GM19438 (cell line): ENCODE data around the gene XXYLT1.
A peak's percentile ranks its signal among the peaks of the same experiment; 100 is the strongest.
"Not testable (repeated sequence)": the region's sequence is repeated elsewhere in the genome, so short reads cannot be mapped to it uniquely, and the experiment has no call there.

Experiments
- ATAC-seq: cut with Tn5 transposase; IDR thresholded peaks from one replicate; pipeline ENCODE4 v1.9.1; 2021; ENCODE audit warnings: low read depth; ENCODE audit not compliant: unreplicated experiment

The XXYLT1 gene

DNA sequence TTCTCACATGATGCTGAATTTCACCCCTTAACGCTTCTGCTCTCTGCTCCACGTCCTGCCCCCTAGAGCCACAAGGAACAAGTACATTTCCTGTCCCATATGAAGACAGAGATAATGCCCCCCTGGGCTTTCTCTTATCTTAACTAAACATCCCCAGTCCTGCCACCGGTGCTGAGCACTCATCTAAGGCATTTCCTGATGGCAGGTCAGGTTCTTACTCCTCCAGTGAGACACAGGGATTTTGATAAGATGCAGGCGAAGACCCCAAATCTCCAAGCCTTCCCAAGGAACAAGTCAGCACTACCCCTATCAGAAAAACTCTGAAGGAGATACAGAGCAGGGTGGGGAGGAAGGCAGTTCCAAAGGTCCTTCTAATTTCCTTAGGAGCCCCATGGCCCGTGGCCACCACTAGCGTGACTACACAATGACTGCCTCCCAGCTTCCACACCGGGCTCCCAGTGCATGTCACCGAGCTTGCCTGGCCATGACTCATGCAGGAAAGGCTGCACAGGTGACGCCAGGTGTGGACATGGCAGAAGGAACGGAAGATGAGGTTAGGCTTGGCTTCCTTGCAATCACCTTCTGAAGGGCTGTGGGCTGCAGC is 152.9 kb downstream of the XXYLT1 start:
- no peak for ATAC-seq

DNA sequence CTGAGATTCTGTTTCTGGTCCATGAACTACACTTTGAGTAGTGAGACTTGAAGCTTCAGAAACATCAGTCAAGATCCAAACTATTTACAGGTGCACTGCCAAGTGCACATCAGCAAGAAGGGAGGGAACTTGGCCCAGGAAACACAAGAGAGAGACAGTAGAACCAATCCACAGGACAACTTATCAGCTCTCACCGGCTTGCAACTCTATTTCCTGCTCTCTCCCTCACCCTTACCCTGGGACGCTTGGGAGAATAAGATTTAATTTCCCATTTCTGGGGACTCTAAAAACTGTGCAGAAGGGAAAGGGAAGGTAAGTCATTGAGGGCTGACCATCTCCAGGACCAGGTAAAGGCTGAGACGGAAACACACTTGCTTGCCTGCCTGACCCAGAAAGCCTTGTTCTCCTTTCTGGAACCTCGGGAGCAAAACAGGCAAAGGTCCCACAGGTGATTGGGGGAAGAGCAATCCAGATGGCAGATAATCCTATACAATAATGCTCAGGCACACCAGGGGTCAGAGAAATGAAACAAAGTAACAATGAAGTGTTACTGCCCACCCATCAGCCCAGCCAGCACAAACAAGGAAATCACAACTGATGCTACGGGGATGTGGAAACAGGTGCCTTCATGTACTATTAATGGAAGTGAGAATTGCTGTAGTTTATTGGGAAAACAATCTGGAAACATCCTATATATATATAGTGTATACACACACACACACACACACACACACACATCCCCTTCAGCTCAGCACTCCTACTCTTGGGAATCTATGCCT is 154.4 kb downstream of the XXYLT1 start:
- ATAC-seq, result no peak

DNA sequence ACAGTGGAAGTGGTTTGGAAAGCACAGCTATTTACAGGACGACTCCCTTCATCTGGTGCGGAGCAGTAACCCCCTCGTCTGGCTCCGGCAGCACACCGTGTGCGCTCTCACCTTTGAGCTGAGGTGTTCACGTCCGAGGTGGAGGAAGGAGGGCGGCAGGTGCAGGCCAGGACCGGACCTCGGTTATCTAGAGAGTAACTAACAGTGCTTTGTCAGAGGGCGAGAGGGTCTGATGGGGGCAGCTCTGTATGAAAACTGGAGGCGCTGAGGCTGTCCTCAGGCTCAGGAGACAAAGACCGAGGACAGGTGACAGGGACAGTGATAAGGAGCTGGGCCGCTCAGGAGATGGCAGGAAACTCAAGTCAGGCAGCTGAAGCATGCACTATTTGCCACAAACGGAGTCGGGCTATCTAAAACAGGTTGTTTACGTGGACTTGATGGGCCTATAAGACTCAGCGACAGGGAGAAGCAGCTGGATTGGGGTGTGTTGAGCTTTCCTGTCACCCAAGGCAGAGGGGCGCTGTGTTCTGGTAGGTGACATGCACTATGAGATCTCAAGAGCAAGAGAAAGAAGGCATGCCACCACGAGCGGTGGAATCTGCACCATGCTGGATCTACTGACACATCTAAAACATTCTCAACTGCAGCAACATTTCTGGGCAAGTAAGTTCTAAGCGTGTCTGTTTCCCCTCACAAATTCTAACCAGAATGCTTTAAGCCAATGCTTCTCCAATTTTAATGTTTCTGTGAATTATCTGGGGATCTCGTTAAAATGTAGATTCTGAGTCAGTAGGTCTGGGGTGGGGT is 155.2 kb downstream of the XXYLT1 start:
- no peak for ATAC-seq

DNA sequence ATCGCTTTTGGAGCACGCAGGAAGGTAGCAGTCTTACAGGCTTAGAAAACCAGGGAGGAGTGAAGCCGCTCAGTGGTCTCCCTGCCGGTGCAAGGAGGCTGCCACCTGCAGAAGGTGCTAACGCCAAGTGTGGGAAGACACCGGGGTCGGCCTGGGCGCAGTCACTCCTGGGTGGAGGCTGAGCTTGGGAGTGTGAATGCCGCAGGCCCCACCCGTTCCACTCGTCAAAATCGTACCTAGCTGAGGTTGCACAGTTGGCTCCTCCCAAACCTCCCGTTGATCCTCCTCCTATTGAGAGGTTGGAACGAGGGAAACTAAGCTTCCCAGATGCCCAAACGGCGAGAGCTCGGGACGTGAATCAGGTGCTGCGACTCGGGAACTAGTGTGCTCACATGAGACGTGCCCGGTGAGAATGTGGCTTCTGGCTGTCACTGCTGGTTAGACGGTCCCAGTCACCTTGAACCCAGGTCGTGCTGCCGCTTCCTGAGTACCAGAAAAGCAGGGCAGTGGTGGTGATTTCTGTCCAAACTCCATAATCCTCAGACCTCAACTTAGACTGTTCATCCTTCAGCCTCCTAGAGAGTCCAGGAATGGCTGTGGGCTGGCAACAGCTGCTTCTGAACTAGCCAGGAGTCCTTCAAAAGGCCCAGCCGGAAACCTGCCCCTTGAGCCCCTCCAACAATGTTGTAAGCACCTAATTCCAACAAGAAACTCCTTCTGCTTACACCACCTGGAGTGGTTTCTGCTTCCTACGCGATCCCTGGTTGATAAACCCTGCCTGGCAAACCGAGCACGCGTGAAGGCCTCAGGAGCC is 156.0 kb downstream of the XXYLT1 start:
- ATAC-seq, result no peak

DNA sequence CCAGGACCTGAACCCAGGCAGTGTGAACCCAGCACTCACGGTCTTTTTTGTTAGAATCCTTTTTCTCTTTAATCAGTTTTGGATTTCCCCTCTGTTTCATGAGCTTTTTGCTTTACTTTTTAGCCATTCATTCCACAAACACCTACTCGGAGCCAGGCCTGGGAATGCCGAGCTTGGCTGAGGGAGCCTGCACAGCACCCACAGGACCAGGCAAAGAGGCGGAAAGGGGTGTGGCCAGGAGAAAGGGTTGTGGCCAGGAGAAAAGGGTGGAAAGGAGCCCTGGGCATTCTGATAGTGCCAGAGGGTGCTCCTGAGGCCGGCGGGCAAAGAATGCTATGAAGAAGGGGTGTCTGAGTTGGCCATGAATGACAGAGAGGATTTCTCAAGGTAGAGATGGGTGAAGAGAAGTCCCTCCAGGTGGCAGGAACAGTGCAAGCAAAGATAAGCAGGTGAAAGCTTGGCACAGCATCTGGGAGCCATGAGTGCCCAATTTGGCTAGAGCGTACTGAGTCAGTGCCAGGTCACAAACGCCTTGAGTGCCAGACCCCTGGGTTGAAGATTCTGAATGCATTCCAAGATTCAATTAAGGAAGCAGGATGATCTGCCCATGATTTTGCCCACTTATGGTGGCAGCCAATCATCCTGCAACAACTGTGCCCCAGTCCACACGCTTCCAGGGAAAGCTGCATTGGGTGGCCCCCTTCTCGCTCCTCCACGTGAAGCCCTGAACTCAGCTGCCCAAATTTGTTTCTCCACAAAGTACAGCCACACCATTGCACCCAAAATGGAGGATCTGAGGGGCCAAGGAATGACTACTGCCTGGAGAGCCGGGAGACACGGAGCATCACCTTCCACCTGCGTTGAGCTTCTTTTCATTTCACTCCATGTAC is 157.2 kb downstream of the XXYLT1 start:
- ATAC-seq, result no peak

DNA sequence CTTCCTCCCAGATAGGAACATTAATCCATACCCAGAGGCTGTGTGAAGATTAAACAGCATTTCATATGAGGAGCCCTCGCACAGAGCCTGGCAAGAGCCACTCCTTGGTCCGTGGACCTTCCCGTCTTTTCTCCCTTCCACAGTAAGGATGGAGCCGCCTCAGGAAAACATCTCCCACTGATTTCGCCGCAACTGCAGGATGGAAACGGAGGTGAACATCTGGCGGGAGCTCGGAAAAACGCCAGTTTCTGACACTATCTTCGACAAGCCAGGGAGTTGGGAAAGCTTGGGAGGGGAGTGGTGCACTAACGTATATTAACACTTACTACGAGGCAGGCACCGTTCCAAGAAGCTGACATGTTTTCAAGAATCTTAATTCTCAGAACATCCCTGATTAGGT is 157.9 kb downstream of the XXYLT1 start:
- no peak for ATAC-seq

DNA sequence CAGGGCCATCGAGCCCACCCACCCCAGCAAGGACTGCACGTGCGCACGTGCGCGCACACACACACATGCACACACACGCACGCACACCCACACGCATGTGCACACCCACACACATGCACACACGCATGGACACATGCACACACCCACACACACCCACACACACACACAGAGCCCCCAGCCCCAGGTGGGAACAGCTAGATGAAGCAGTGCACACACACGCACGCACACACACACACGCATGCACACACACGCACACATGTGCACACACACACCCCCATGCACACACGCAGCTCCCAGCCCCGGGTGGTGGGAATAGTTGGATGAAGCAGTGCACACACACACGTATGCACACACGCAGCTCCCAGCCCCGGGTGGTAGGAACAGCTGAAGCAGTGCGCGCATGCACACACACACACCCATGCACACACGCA is 158.6 kb downstream of the XXYLT1 start:
- ATAC-seq, result no peak

DNA sequence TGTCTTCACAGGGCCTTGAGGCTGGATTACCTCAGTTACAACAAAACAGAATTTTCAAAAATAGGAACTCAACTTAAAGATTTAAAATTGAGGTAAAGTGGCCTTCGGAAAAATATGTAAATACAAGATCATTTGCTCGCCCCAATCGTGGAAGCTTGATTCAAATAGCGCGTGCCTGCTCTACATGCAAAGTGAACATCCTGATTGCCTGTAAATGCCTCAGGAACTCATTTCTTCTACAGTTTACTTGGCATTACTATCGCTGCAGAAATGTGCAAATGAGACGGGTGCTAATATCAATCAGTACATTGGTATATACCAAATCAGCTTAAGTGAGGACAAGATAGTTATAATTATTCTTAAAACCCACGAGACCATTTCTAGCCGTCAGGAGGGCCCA is 159.2 kb downstream of the XXYLT1 start:
- ATAC-seq, result no peak

DNA sequence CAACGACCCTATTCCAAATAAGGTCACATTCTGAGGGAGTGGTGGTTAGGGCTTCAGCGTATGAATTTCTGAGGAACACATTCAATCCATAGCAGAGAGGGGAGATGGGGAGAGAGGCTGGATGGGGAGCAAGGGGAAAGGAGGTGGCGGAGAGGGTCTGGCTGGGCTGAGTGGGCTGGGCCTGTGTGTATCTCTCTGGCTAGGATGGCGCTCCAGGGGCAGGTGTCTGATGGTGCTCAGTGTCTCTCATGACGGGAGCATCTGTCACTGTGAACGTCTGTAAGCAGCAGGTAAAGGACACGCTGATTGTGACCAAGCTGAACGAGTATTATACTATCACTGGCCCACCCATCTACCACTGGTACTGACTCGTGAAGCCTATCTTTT is 159.6 kb downstream of the XXYLT1 start:
- ATAC-seq, result no peak

DNA sequence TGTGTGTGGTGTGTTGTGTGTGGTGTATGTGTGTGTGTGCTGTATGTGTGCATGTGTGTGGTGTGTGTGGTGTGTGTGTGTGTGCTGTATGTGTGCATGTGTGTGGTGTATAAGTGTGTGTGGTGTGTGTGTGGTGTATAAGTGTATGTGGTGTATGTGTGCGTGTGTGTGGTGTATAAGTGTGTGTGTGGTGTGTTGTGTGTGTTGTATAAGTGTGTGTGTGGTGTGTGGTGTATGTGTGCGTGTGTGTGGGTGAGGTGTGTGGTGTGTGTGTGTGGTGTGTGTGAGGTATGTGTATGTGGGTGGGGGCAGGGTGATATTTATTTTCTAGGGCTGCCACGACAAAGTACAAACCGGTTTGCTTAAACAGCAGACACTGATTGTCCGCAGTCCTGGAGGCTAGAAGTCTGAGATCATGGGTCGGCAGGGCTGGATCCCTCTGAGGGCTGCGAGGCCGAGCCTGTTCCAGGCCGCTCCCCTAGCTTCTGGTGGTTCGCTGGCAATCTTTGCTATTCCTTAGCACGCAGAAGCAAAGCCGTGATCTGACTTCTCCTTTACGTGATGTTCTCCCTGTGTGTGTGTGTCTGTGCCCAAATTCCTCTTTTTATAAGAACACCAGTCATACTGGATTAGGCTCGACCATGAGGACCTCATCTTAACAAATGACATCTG is 160.2 kb downstream of the XXYLT1 start:
- ATAC-seq, result no peak

DNA sequence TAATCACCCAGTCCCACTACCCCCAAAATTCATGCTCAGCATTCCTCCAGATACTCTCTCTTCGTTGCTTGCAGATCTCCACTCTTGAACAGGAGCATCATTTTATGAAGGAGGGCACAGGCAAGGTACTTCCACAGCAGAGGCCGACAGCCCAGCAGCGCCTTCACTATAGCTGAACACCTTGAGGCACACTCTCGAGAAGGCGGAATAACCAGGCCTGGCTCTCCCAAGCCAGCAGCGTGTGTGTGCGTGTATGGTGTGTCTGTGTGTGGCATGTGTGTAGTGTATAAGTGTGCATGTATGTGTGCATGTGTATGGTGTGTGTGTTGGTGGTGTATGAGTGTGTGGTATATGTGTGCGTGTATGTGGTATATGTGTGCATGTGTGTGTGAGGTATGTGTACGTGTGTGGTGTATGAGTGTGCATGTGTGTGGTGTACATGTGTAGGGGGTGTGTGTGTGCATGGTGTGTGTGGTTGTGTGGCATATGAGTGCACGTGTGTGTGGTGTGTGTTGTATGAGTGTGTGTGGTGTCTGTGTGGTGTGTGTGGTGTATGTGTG is 161.8 kb downstream of the XXYLT1 start:
- no peak for ATAC-seq

DNA sequence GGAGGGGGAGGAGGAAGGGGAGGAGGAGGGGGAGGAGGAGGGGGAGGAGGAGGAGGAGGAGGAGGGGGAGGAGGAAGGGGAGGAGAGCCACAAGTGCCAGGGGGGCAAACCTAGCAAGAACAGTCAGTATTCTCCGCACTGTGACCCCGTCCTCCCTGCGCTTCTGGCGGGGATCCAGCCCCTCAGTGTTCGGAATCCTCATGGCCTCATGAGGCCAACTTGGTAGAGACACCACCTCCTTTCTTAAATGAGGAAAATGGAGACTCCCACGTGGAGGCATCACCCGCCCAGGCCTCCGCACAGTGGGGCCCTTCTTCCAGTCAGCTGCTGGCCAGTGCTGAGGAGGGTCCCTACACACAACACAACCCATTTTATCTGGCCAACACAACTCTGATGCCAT is 163.4 kb downstream of the XXYLT1 start:
- ATAC-seq, result no peak

DNA sequence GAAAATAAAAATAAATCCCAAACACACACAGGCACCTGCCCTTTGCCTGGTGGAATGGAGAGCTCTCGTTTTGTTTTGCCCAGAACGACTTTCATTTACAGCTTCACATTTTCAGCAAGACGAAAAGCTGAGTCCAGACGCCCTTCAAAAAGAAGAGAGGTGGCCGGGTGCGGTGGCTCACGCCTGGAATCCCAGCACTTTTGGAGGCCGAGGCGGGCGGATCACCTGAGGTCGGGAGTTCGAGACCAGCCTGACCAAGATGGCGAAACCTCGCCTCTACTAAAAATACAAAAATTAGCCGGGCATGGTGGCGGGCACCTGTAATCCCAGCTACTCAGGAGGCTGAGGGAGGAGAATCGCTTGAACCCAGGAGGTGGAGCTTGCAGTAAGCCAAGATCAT is 163.9 kb downstream of the XXYLT1 start:
- not testable (repeated sequence) for ATAC-seq

DNA sequence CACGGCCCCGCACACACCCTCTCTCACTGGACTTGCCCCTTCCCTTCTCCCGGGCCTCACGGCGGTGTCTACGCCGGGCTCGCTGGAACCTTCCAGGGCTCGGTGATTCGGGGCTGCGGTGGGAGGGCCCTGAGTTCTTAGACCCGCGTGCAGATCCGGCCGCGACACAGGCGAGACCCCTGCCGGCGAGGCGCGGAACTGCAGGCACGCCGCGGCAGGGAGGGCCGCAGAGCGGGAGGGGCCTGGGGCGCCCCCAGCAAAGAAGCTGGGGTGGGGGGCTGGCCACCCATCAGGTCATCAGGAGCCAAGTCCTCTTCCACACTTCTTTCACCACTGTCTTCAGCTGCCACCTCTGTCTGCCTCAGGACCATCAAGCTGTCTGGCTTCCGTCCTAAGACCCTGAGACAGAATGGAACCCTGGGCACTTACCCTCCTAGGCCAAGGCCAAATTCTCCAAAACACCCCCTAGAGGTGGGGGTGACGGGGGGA is 164.5 kb downstream of the XXYLT1 start:
- ATAC-seq, result peak; percentile 74

DNA sequence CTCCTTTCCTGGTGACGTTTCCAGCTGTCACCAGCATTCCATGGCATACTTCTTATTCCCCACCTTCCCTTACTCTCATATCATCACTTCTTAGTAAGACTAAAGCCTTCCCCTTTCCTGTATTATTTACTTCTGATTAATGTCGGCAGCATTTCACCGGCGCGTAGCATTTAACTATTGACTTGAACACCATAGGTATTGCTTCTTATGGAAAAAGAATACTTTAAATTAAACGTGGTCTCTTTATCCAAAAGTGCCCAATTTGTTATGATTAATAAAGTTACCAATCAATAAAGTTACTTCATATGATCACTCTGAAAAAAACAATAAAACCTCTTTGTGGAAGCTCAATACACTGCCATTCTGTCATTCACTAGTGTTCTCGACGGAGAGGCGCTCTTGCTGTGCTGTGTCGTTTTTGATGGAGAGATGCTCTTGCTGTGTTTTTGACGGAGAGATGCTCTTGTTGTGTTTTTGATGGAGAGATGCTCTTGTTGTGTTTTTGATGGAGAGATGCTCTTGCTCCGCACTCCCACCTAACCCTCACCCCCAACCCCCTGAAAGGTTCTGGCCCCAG is 165.0 kb downstream of the XXYLT1 start:
- no peak for ATAC-seq

DNA sequence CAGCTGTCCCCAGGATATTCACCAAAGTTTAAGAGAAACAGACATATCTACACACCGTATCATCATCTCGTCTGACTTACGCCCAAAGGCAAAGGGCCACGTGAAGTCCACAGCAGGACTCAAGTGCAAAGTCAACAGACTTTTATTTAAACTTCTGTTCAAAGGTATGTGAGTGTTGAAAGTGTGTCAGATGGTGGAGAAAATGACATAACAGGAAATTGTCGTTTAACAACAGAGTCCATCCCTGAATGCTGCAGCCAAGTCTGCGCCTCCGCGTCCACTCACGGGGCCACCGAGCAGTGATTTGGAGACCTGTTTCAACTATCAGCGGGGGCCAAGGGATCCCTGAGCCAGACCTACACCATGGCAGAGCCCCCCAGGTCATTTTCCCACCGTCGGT is 165.6 kb downstream of the XXYLT1 start:
- ATAC-seq, result no peak

DNA sequence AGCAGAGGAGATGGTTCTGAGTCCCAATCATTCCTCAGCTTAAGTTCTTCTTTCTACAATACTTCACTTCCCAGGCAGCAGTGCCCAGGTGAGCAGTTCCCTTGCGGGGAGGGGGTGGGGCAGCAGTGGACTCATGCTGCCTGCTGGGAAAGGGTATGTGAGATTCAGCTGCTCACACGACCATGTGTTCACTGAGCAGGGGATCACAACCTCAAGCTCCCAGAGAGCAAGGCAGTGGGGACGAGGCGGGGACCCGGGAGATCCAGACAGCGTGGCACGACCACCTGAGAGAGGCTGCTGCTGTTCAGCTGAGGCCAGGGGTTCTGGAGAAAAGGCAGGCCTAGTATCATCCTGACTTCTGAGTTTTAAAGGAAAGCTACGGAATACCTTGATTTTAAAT is 166.6 kb downstream of the XXYLT1 start:
- no peak for ATAC-seq

DNA sequence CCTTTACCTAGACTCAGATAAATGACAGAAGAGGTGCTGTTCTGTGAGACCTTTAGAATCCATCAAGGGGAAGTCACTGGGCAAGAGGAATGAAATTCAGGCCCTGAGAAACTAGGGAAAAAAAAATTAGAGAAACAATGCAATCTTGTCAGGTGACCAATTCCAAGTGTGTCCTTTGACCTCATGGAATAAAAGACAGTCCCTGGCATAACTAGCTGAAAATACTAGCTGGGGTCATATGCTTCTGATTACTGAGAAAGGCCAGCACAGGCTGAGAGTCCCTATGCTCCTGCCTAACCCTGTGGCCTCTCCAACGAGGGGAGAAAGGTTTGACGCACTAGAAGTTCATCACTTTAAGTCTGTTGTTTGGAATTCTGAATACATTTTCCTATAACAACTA is 167.3 kb downstream of the XXYLT1 start:
- no peak for ATAC-seq
